GM18517 (cell line): ENCODE results near the gene SDK1.
"Not testable (repeated sequence)": the region's sequence is repeated elsewhere in the genome, so short reads cannot be mapped to it uniquely, and the experiment has no call there.

Experiments used
- ATAC-seq: cut with Tn5 transposase; IDR thresholded peaks from one replicate; pipeline ENCODE4 v1.9.1; 2021; ENCODE audit warnings: mild to moderate bottlenecking, moderate library complexity; ENCODE audit not compliant: unreplicated experiment

SDK1 gene

GRCh38 chr7:3573151-3573550 lies 272.1 kb downstream of the SDK1 start:
- ATAC-seq, result no peak

GRCh38 chr7:3574386-3574785 lies 273.3 kb downstream of the SDK1 start:
- no peak for ATAC-seq

GRCh38 chr7:3575753-3576531 lies 274.9 kb downstream of the SDK1 start:
- no peak for ATAC-seq

- ATAC-seq, result no peak
Measured at GRCh38 chr7:3578399-3578798, 277.3 kb downstream of the SDK1 start.

- no peak for ATAC-seq
Measured at GRCh38 chr7:3579638-3580219, 278.7 kb downstream of the SDK1 start.

GRCh38 chr7:3582145-3582544 lies 281.1 kb downstream of the SDK1 start:
- ATAC-seq, result not testable (repeated sequence)

- ATAC-seq, result no peak
Measured at GRCh38 chr7:3585826-3586225, 284.8 kb downstream of the SDK1 start.

GRCh38 chr7:3588341-3588740 lies 287.3 kb downstream of the SDK1 start:
- no peak for ATAC-seq

- ATAC-seq, result no peak
Measured at GRCh38 chr7:3589752-3590151, 288.7 kb downstream of the SDK1 start.

- no peak for ATAC-seq
Measured at GRCh38 chr7:3591219-3591618, 290.2 kb downstream of the SDK1 start.

- no peak for ATAC-seq
Measured at GRCh38 chr7:3591944-3592343, 290.9 kb downstream of the SDK1 start.

GRCh38 chr7:3592401-3593134 lies 291.5 kb downstream of the SDK1 start:
- no peak for ATAC-seq

GRCh38 chr7:3594901-3595300 lies 293.8 kb downstream of the SDK1 start:
- no peak for ATAC-seq

GRCh38 chr7:3598854-3599253 lies 297.8 kb downstream of the SDK1 start:
- no peak for ATAC-seq

GRCh38 chr7:3605222-3605621 lies 304.2 kb downstream of the SDK1 start:
- no peak for ATAC-seq

- ATAC-seq, result no peak
Measured at GRCh38 chr7:3606436-3606835, 305.4 kb downstream of the SDK1 start.

GRCh38 chr7:3607847-3608246 lies 306.8 kb downstream of the SDK1 start:
- ATAC-seq, result no peak

- no peak for ATAC-seq
Measured at GRCh38 chr7:3616306-3616705, 315.3 kb downstream of the SDK1 start.

- no peak for ATAC-seq
Measured at GRCh38 chr7:3630081-3630480, 329.0 kb downstream of the SDK1 start.

- no peak for ATAC-seq
Measured at GRCh38 chr7:3634396-3634795, 333.3 kb downstream of the SDK1 start.

- no peak for ATAC-seq
Measured at GRCh38 chr7:3636131-3636860, 335.2 kb downstream of the SDK1 start.
